ENCODE measurements around the gene MSI2. TPM values are rescaled to one million over a fixed set of nuclear protein-coding genes. Genes with fewer than 3 reads are reported as not detected.

Gene MSI2
- total and polyA plus RNA-seq, 7 donors, result 37.6 to 133 (median 87.1) TPM

DNA sequence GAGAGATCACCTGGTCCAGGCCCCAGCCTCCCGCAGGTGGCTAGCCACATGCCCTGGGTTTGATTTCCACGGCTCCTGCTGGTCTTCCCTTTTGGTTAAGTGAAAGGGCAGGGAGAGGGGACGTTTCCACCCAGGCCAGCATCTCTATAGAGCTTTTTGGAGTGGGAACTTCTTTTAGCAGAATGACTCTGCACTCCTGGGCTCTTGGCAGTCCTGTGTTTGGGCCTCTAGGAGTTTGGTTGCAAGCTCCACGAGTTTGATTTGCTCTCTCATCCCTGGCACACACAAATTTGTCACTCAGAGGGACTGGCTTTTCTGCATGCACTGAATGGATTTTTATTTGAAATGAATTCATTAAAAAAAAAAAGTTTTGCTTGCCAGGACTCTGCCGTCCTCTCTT, 32.8 kb downstream of the MSI2 start:
- DNase-seq (no peak), ATAC-seq (peak; percentile 28 to 68 (median 54))
- Histone ChIP-seq H3K27ac (peak overlapping the region; percentile 91), H3K36me3 (ENCODE audit: insufficient read depth in 1 of 2, low read depth in 1 of 2) (no peaks in the 10 kb centered on the region), H3K27me3 (ENCODE audit: insufficient read depth in 3 of 3, low read length in 2 of 3) (no peaks in the 10 kb centered on the region), H3K4me3 (peak overlapping the region; percentile 52), H3K4me1 (peaks cover 69% of the 10 kb centered on the region), H3K9me3 (no peaks in the 10 kb centered on the region)
- no peak for TF ChIP-seq CTCF (IDR thresholded peaks at IDR 0.05)
- intact Hi-C loops (cut with DNase I), result loop anchor here in 1 of 2 donors (10.0 kb wide), 1 partner anchor 286 kb away; no protein-coding TSS in a partner anchor
- WGBS, 3 donors, result 32 to 56% (median 34%) methylated on average over 5 of the region's 5 CpGs

GRCh38 chr17:57289613-57290012, 33.3 kb downstream of the MSI2 start:
- intact Hi-C loops (cut with DNase I), result loop anchor here in 1 of 2 donors (10.0 kb wide), 1 partner anchor 285 kb away; no protein-coding TSS in a partner anchor
- Histone ChIP-seq H3K9me3 (no peaks in the 10 kb centered on the region), H3K4me1 (peaks cover 71% of the 10 kb centered on the region), H3K36me3 (ENCODE audit: insufficient read depth in 1 of 2, low read depth in 1 of 2) (no peaks in the 10 kb centered on the region), H3K27me3 (ENCODE audit: insufficient read depth in 3 of 3, low read length in 2 of 3) (no peaks in the 10 kb centered on the region), H3K4me3 (peak overlapping the region; percentile 52), H3K27ac (peak overlapping the region; percentile 91)
- ATAC-seq (peak in 1 of 4 donors; percentile 46), DNase-seq (no peak)
- WGBS, 3 donors, result 38 to 61% (median 49%) methylated on average over 8 of the region's 8 CpGs
- no peak for TF ChIP-seq CTCF (IDR thresholded peaks at IDR 0.05)

GRCh38 chr17:57290981-57291380, 34.7 kb downstream of the MSI2 start:
- DNase-seq, result no peak
- no peaks in the 10 kb centered on the region for H3K9me3 ChIP-seq
- WGBS, 3 donors, result 89 to 91% (median 91%) methylated on average over 10 of the region's 10 CpGs
- H3K4me3 ChIP-seq, result no peak overlapping the region
- peak overlapping the region; percentile 91 for H3K27ac ChIP-seq
- intact Hi-C loops (cut with DNase I), result no loop called here
- ATAC-seq, result no peak
- H3K27me3 ChIP-seq (ENCODE audit: insufficient read depth in 3 of 3, low read length in 2 of 3), result no peaks in the 10 kb centered on the region
- no peaks in the 10 kb centered on the region for H3K36me3 ChIP-seq (ENCODE audit: insufficient read depth in 1 of 2, low read depth in 1 of 2)
- H3K4me1 ChIP-seq, result peaks cover 73% of the 10 kb centered on the region
- no peak for TF ChIP-seq CTCF (IDR thresholded peaks at IDR 0.05)

DNA sequence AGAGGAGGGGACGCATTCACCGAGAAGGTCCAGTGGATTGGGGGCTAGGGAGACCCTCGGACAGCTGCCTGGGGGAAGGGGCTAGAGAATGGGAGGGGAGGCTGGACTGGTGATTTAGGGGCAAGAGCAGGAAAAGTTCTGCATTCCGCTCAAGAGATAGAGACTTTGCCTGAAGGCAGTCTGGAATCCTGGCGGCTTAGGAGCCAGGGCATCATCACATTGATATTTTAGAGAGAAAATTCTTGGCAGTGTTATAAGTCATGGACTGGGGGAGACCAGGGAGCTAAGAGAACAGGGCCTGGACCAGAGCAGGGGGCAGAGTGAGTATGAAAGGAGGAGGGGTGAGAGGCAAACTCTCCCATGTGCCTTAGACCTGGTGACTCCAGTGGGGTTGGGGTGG, 35.8 kb downstream of the MSI2 start:
- Histone ChIP-seq H3K4me1 (peaks cover 72% of the 10 kb centered on the region), H3K4me3 (no peak overlapping the region), H3K36me3 (ENCODE audit: insufficient read depth in 1 of 2, low read depth in 1 of 2) (no peaks in the 10 kb centered on the region), H3K9me3 (no peaks in the 10 kb centered on the region), H3K27ac (no peak overlapping the region), H3K27me3 (ENCODE audit: insufficient read depth in 3 of 3, low read length in 2 of 3) (no peaks in the 10 kb centered on the region)
- DNase-seq (no peak), ATAC-seq (no peak)
- intact Hi-C loops (cut with DNase I), result no loop called here
- whole genome bisulfite sequencing, 3 donors, result 96 to 97% (median 96%) methylated on average over 5 of the region's 5 CpGs
- no peak for TF ChIP-seq CTCF (IDR thresholded peaks at IDR 0.05)

- Histone ChIP-seq H3K36me3 (ENCODE audit: insufficient read depth in 1 of 2, low read depth in 1 of 2) (peaks cover 0 to 1% of the 10 kb centered on the region in 2 donors), H3K27me3 (ENCODE audit: insufficient read depth in 3 of 3, low read length in 2 of 3) (no peaks in the 10 kb centered on the region), H3K27ac (peak overlapping the region; percentile 54), H3K9me3 (no peaks in the 10 kb centered on the region), H3K4me3 (no peak overlapping the region), H3K4me1 (peaks cover 62% of the 10 kb centered on the region)
- WGBS, 3 donors, result 71 to 82% (median 79%) methylated on average over 10 of the region's 10 CpGs
- intact Hi-C loops (cut with DNase I), result no loop called here
- ATAC-seq, result peak; percentile 10 to 61 (median 24)
- no peak for TF ChIP-seq CTCF (IDR thresholded peaks at IDR 0.05)
- DNase-seq, result no peak
These were observed 36.8 kb downstream of the MSI2 start for GRCh38 chr17:57293077-57293476.

Measured in psoas muscle (tissue), 8 donors.